ENCODE measurements around the gene HYAL3.
A peak's percentile ranks its signal among the peaks of the same experiment; 100 is the strongest.
"Not testable (repeated sequence)": the region's sequence is repeated elsewhere in the genome, so short reads cannot be mapped to it uniquely, and the experiment has no call there.

The HYAL3 gene

GRCh38 chr3:50244813-50245212 lies 54.4 kb downstream of the HYAL3 start:
- FAIRE-seq; DNase-seq (ENCODE audit: extremely low spot score, insufficient read length, low read depth): not testable (repeated sequence)

DNA sequence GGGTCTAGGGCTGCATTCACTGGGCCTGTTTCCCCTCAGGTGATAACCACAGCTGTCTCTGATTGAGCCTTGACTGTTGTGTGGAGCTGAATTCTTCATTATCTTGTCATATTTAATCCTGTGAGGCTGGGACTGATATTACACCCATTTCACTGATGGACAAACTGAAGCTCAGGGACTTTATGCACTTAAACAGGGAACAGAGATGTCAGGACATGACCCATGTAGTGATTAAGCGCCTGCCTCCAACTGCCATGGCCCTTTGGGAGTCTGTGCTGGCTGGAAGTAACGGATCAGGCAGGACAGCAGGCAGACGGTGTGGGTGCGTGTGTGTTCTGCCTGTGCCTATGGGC lies 55.7 kb downstream of the HYAL3 start:
- no peak for DNase-seq (ENCODE audit: extremely low spot score, insufficient read length, low read depth)
- no peak for FAIRE-seq

- DNase-seq (ENCODE audit: extremely low spot score, insufficient read length, low read depth) (no peak), FAIRE-seq (peak; percentile 61)
Measured at GRCh38 chr3:50242851-50243542, 56.2 kb downstream of the HYAL3 start.

All from GM18507 (cell line).